Measurements from ENCODE around the gene RAB40C.
A peak's percentile ranks its signal among the peaks of the same experiment; 100 is the strongest.

The RAB40C gene

GRCh38 chr16:648781-649589 is 59.1 kb downstream of the RAB40C start, which contains the start of gene WDR90:
Gene WDR90 (plus strand): TSS chr16:649365. CDS start chr16:649417, 52 bp downstream.
- DNase-seq, result peak; percentile 84

- DNase-seq, result no peak
Observed at GRCh38 chr16:649631-650030, 59.8 kb downstream of the RAB40C start.

GRCh38 chr16:651844-652243 is 62.0 kb downstream of the RAB40C start:
- no peak for DNase-seq

GRCh38 chr16:652454-653305 is 62.8 kb downstream of the RAB40C start:
- no peak for DNase-seq

- DNase-seq, result no peak
Observed at GRCh38 chr16:654034-654433, 64.2 kb downstream of the RAB40C start.

- DNase-seq, result no peak
Observed at GRCh38 chr16:657487-657886, 67.6 kb downstream of the RAB40C start.

- no peak for DNase-seq
Observed at GRCh38 chr16:658679-659571, 69.1 kb downstream of the RAB40C start.

GRCh38 chr16:659618-660017 is 69.8 kb downstream of the RAB40C start:
- no peak for DNase-seq

- DNase-seq, result no peak
Observed at GRCh38 chr16:660132-660458, 70.2 kb downstream of the RAB40C start.

- DNase-seq, result no peak
Observed at GRCh38 chr16:660459-661183, 70.8 kb downstream of the RAB40C start.

- DNase-seq, result no peak
Observed at GRCh38 chr16:661184-661821, 71.4 kb downstream of the RAB40C start.

- no peak for DNase-seq
Observed at GRCh38 chr16:662095-662494, 72.2 kb downstream of the RAB40C start.

GRCh38 chr16:662597-662996 is 72.7 kb downstream of the RAB40C start:
- no peak for DNase-seq

- no peak for DNase-seq
Observed at GRCh38 chr16:666572-666971, 76.7 kb downstream of the RAB40C start.

- no peak for DNase-seq
Observed at GRCh38 chr16:667113-667779, 77.4 kb downstream of the RAB40C start.

- peak; percentile 85 for DNase-seq
Observed at GRCh38 chr16:667780-668518, 78.1 kb downstream of the RAB40C start, which contains the start of gene RHOT2. Gene RHOT2 (plus strand): TSS chr16:668132. CDS start chr16:668200, 68 bp downstream.

- DNase-seq, result peak; percentile 8
Observed at GRCh38 chr16:668519-669171, 78.8 kb downstream of the RAB40C start.

- no peak for DNase-seq
Observed at GRCh38 chr16:669666-670065, 79.8 kb downstream of the RAB40C start.

- no peak for DNase-seq
Observed at GRCh38 chr16:670485-671352, 80.9 kb downstream of the RAB40C start.
